HG03378 (cell line): ENCODE measurements around the gene PKHD1.
A peak's percentile ranks its signal among the peaks of the same experiment; 100 is the strongest.

Experiments
- ATAC-seq: cut with Tn5 transposase; IDR thresholded peaks from one replicate; pipeline ENCODE4 v1.9.1; 2021; ENCODE audit warnings: mild to moderate bottlenecking, moderate library complexity; ENCODE audit not compliant: unreplicated experiment

The PKHD1 gene

DNA sequence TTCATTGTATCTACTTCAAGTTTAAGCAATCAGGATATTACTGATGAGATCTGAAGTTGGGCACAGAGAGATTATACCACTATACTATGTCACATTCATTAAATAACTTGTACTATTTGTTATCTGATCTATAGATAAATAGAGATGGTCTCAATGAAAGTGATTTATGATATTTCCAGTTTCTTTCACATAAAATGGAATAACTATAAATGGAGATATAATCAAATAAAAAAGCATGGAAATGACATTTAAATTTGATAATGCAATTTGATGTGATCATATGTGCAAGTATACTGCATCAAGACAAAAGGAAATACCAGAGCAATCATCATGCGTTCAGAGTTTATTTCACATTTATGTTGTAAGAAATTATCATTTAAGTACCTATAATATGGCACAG, 368.9 kb downstream of the PKHD1 start:
- ATAC-seq = no peak

DNA sequence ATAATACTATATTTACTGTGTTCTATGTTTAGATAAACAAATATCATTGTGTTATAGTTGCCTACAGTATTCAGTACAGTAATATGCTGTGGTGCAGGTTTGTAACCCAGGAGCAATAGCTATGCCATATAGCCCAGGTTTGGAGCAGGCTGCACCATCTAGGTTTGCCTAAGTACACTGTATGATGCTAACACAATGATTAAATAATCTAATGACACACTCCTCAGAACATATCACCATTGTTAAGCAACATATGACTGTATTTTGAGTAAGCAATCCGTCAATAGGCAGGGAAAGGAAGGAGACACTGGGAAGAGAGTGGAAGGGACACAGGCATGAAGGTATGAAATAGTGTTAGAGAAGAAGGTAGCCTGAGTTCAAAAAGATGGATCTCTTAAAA, 369.9 kb downstream of the PKHD1 start:
- ATAC-seq = no peak

DNA sequence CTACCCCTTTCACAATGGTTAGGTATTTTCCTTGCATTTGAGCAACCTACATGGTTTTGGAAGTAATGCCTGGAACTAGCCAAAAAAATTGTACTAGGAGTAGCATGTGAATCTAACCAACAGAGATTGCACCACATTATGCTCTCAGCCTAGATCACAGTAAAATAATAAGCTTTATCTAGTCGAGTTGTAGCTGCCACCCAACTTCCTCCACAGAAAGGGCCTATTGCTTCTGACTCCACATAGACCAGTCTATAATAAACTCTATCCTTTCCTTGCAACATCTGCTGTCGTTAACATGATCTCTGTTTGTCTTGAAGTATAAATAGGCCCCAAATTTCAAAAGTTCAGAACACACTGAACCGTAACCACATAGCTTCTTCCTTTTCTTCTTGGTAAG, 375.5 kb downstream of the PKHD1 start:
- ATAC-seq = no peak

DNA sequence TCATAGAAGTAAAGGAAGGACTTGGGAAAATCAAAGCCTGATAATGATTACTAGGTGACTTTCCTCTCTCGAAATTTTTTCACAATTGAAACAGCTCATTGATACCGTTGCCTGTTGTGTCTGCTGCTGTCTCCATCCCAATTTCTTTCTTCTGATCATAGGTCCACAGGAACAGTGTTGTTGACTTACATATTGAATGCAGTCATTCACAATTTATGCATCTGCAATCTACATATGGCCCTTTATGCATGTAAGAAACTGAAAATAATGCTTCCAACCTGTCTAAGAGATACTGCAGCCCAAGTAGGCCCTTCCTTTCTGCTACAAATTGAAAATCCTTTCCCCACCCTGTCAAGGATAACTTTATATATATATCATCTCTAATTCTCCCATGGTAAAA, 381.3 kb downstream of the PKHD1 start:
- no peak for ATAC-seq

DNA sequence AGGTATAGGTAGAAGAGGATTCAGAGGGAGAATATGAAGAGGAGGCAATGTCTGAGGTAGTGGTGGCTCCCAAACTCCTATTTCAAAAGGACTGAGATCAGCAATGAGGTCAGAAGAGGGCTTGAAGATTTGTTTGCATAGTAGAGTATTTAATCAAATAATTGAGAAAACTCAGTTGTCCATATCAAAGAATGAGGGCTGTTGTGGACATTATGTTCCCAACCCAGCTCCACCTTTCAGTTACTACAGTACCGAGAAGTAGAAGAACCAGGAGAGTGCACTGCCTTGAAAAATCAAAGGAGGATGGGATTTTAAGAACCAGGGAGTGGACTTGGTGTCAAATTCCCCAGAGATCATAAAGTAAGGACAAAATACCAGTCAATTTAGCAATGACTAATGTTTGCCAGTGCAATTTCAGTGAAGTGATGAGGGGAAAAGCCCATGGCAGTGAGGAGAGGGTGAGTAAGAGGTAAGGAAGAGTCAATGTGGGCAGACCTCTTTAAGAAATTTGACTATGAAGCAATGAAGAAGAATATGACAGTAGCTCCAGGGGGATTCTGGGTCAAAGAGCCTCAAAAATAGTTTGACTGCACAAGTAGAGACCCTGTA, 382.4 kb downstream of the PKHD1 start:
- ATAC-seq = no peak

DNA sequence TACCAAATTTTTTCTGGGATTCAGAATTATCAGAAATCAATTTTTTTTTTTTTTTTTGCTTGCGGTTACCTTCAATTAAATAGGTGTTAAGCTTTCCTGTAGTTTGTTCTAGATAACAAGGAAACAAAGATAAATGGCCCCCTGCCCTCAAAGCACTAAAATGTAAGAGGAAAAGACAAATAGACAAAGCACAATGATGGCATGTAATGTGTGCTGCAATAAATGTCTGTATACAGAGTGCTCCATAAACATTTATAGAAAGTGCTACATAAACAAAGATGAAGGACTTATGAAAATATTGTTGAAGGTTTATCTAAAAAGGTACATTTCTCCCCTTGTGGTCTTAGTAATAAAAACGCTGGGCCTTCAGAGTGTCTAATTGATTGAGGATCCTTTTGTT, 384.6 kb downstream of the PKHD1 start:
- no peak for ATAC-seq

DNA sequence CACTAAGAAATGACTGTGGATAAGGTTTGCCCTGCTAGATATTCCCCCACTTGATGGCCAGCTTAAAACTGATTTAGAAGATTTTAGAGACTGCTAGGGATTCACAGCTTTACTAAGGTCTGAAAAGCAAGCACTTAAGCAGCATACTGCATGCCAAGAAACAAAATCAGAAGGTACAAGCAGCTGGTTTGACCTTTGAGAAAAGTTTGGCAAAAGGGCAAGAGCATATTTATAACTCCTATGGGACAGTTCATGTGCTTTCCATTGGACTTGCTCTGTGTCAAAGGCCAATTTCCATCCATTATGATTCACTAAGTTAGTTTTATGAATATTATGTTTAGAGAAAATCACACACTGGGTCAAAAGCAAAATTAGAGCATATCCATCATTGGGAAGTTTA, 402.8 kb downstream of the PKHD1 start:
- ATAC-seq = no peak

DNA sequence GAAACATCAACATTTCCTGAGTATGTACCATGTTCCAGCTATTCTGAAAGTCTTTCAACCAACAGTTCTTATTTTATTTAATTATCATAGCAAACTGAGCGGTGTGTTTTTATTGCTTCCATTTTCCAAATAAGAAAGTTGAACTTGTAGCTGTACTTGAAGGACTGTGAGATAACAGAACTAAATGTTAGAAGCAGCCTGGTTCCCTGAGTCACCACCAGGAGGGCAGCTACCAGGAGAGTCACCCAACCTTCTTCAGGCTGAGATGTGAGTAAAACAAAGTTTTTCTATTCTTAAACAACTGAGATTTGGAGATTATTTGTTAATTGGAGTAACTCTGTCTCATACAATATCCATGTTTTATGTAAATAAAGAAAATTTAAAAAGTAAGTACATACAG, 403.4 kb downstream of the PKHD1 start:
- no peak for ATAC-seq

DNA sequence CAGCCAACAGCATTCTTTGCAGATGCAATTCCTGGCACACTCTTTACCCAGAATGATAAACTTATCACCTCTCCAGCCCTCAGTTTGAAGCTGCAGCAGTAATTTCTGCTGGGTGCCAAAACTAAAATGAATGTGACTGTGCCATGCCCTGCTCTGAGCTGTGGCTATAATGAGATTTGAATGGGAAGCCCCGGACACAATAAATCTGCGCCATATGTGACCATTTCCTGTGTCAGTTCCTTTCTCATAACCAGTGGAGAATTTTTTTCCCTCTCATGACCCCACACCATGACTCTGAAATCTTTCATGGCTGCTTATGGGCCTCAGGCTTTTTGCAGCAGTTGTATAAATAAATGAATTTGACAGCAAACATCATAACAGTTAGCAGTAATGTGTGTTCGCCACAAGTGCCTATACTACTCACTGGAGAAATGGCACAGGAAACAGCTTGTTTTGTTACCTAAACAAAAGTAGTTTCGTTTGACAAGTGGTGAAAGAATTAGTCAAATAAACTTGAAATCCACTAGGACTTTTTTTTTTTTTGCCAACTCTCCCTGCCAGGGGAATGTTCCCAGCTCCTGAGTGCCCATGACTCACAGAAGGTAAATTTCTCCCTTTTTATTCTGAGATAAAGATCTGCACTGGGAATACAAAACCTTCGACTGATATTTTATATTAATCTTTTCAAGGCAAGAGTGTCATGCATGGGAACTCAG, 408.4 kb downstream of the PKHD1 start:
- peak; percentile 85 for ATAC-seq

DNA sequence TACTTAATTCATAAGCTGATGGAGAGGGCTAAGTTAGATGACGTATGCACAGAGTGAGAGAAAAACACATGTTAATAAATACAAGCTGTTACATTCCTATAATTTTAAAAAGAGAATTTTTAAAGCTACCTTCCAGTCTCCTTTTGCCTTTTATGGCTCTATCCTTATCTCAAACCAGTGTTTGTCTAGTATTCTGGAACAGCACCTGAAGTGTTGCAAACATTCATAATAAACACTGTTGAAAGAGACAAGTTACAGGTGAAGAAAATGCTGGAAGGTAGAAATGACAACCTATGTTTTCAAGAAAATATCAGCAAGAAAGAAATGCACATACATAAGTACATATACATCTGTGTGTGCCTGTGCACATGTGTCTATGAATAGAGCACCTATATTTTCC, 409.1 kb downstream of the PKHD1 start:
- ATAC-seq = no peak

DNA sequence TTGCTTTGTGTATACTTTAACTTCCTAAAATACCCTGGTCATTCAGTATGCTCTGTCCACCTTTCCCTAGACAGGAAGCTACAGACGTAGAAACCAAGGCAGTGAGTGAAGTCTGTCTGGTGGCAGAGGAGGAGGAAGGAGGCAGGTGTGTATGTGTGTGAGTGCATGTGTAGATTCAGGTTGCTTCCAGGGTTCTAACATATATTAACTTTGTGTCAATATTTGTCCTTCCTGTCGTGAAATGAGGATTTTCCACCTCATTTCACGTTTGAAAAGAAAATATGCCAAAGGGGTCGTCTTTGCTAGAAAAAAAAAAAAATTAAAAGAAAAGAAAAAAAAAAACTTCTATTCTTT, 411.5 kb downstream of the PKHD1 start:
- ATAC-seq = no peak

DNA sequence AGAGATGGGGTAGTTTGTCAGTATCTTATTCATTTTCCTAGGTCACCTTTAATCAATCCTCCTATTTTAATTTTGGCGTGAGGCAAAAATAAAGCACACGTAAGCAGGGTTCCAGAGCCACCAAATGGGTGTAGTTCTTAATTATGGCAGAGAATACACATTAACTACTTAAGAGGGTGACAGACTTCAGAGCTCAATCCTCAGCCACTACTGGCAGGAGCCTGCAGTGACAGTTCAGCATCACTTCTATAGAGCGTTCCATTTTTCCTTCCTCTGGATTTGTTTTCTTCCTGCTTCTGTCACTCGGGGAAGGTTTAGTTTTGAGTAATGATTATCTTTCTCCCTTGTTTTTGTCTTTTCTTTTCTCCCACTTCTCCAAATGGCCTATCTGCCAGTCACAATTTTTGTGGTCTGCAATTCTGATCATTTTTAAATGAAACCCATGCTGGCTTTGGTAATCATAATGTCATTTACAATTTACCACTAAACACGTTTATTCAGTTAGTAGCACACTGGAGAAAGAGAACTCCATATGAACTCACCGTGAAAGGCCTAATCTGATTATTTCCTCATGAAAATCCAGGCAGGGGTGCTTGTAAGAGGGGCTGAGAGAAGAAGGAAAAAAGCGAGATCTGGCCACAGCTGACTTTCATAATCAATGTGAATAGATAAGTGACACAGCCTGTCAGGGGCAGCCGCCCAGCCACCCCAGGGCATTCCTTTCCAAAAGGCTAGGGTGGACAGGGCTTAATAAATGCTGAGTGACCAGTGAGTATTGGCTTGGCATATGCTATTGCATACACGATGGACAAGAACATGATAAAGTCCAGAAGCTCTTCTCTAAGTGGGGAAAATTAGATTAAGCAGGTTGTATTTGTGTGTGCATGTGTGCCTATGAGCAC, 412.1 kb downstream of the PKHD1 start:
- ATAC-seq = no peak

DNA sequence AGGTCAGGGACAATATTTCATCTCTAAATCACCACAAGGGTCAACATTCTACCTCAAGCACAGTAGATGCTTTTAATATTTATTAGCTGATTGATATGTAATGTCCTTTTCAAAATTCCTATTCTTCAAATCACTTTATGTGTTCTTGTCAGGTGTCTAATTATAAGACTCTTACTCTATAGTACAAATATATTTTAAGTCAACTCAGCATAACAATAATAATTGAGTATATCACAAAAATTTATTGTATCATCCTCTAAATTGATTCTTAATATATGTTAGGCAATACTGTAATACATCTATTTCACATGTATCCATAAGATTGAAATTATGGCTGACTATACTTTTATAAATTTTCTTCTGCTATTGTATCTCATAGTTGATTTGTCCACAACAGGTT, 423.9 kb downstream of the PKHD1 start:
- ATAC-seq = no peak

DNA sequence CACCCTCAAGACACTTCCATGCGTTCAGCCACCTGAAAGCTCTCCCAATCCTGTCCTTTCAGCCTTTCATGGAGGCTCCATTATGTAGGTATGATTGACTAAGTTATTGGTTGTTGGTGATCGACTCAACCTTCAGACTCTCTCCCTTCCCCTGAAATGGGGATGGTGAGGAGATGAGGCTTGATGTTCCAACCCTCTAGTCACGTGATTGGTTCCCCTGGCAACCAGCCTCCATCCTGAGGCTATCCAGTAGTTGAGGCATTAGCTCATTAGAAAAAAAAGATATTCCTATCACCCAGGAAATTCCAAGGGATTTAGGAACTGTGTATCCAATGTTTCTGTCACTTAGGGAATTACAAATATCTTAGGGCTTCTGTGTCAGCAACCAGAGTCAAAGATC, 426.6 kb downstream of the PKHD1 start:
- ATAC-seq = no peak

DNA sequence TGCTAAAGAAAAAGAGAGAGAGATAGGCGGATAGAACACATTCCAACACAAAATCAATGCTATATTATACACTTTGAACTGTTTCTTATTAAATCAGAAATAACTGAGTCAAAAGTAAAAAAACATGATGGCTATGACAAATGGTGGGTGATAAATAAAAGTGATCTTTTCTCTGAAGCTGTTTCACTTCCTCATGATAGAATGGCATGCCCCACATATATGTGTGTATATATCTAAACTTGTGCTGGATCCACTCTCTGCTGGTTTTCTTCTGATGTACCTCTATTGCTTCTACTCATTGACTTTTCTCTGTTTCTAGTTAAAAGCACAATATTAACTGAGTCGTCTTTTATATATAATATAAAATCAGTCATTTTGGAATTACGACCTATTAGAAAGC, 429.9 kb downstream of the PKHD1 start:
- ATAC-seq = no peak

DNA sequence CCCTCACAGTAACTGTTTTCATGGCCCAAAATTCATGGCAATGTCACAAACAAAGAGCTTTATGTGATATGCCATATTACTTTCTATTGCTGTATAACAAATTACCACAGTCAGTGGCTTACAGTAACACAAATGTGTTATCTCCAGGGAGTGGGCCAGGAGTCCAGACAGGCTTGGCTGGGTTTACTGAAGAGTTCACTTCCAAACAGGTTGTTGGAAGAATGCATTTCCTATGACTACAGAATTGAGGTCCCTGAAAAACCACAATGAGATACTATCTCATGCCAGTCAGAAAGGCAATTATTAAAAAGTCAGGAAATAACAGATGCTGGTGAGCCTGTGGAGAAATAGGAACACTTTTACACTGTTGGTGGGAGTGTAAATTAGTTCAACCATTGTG, 431.9 kb downstream of the PKHD1 start:
- ATAC-seq = no peak

DNA sequence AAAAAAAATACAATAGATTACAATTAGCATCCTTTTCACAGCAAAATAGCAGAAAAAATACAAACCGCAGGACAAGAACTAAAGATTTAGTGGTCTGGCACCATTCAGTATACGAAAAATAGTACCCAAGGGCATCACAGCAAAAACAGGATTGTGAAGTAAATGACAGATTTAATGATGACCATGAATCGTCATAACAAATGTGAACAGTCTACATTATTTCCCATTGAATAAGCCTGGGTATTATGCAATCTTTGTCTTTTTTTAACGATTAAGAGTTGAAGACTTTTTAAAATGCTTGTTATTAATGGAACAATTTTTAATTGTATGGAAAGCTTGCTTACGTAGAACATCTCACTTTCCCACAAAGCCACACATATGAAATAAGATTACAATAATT, 432.8 kb downstream of the PKHD1 start:
- no peak for ATAC-seq

DNA sequence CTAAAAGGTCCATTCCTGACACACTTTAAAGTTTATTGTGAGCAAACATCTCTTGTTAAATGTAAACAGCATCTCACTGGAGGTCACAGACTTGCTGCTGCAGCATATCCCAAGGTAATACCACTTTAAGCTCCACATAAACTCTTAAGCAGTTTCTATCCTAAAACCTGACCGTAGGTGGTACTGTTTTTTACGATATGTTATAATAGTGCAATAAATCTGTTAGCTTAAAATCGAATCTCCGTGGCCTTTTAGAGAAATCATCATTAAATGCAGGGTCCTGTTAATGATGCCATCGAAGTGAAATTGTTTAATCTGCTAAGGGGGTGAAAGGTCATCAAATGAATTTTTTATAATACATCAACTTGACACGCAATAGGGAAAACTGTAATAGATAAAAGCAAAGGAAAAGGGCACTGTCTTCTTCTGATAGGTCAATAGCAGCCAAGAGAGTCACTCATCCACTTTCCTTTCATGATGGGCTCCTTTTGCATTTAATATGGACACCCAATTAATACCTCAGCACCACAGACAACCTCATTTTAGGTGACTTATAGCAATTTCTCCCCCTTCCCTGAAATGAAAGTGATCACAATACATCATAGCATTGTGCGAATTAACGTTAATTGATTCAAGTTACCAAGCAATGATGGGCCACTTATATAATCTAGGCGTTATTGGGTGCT, 436.1 kb downstream of the PKHD1 start:
- ATAC-seq = no peak

DNA sequence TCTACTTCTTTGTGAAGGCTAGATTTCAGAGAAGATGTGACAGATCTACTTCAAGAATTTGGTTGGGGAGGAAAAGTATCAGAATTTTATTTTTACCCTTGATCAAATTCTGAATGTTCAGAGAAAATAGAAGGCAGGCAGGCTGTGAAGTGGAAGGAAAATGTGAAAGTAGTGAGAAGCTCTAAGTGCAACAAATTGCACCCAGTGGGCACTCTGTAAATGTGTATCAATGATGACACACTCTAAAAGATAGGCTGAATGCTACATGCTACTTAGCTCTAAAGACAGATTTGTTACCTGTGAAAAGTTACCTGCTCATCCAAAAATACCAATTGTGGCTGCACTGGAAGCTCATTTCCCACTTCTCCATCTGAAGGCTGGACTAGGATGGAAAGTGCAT, 438.6 kb downstream of the PKHD1 start:
- no peak for ATAC-seq

DNA sequence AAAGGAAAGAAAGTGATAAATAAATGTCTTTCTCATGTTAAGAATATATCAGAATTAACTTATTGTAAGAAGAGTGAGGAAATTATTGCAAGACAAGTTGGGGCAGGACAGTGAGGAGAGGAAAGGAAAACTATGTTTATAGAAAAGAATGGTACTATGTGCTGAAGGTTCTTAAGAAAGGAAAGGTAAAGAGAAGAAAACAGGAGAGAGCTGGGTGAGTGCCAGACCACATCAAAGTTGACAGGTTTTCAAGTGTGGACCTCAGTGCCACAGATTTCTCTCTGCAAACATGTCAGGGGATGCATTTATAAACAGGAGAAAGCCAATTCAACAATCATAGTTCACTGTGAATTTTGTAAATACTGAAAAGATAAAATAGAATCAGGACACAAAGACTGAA, 439.2 kb downstream of the PKHD1 start:
- ATAC-seq = no peak

DNA sequence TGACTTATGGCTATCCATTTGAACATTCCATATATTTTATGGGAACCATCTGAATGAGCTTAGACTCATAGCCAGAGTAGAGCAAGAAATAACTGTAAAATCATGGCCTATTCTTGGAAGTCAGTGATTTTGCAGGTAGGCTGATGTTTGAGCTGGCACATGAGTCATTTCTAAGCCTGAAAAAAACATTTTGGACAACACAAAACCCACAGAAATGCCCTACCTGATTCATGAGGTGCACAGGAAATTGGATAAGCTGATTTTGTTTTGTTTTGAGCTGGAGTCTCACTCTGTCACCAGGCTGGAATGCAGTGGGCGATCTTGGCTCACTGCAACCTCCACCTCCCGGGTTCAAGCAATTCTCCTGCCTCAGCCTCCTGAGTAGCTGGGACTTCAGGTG, 443.0 kb downstream of the PKHD1 start:
- no peak for ATAC-seq

DNA sequence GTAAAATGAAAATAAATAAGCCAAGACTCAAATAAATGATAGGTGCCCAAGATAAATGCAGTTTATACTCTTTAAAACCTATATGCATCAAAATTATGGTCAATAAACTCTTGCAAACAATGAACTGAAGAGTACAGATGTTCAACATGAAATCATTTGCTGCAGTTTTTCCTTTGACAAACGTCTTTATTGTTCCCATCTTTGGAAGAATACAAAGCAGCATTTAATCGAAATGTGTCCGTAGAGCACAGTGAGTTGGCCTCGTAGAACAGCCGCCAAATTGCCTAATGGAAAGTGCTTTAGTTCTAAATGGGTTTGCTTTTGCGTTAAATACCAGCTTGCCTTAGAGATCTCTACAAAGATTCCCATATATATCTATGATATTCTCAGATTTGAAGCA, 447.4 kb downstream of the PKHD1 start:
- ATAC-seq = no peak
